Measurements from ENCODE around the gene CLDN9.

GRCh38 chr16:2976673-2977072 lies 36.0 kb upstream of the CLDN9 start:
- no peak for TF ChIP-seq POLR2AphosphoS5 (IDR thresholded peaks at IDR 0.05)
- TF ChIP-seq CTCF (IDR thresholded peaks at IDR 0.05) = no peak
- TF ChIP-seq EP300 (IDR thresholded peaks at IDR 0.05) = no peak
- TF ChIP-seq POLR2A (IDR thresholded peaks at IDR 0.05) = no peak

Measured in upper lobe of left lung (tissue), 4 donors.